HL-60/S4 (cell line): ENCODE results near the gene CYTH4.

ENCODE experiments used
- in situ Hi-C: fragments of 300-500 bp; cut with MboI; formaldehyde crosslinking; loops from 2 replicates; pipeline ENCODE4 v1.14.3; 2022; ENCODE audit warnings: low sequenced_read_pairs

CYTH4 gene

GRCh38 chr22:37285937-37286336 is 3.6 kb downstream of the CYTH4 start:
- in situ Hi-C loops: no loop called here

DNA sequence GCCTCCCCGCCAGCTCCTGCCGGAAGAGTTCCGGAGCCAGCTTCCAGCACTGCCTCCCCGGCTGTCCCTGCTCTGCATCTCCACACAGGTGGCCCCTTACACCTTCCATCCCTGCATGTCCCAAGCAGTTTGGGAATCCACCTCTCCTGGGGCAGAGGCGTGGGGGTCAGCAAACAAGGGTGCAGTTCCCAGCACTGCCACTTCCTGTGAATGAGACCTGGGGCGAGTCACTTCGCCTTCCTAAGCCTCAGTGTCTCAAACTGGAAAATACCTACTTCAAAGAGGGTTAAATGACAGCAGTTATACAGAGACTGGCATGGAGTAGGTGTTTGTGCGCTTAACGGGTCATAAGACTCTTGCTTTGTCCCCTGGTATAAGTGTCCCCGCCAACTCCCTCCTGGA is 5.2 kb downstream of the CYTH4 start:
- in situ Hi-C loops: no loop called here

GRCh38 chr22:37288521-37288920 is 6.2 kb downstream of the CYTH4 start:
- in situ Hi-C loops: no loop called here

GRCh38 chr22:37289156-37289735 is 6.9 kb downstream of the CYTH4 start:
- in situ Hi-C loops: no loop called here

DNA sequence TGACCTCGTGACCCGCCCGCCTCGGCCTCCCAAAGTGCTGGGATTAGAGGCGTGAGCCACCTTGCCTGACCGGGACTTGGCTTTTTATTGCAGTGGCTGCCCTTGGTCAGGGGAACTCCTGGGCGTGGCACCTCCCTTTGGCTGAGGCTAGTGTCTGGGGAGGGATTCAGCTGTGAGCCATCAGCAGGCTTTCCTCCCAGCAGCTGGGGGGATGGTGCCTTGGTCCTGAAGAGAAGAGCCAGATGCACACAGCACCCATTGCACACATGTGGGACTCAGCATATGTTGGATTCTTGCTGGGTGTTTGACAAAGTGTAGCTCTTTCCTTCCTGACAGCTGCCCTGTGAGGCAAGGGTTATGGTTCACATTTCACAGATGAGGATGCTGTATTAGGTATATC is 8.4 kb downstream of the CYTH4 start:
- in situ Hi-C loops: no loop called here

GRCh38 chr22:37291559-37292298 is 9.4 kb downstream of the CYTH4 start:
- in situ Hi-C loops: no loop called here

- in situ Hi-C loops: no loop called here
These were observed 10.3 kb downstream of the CYTH4 start for GRCh38 chr22:37292641-37293040.

DNA sequence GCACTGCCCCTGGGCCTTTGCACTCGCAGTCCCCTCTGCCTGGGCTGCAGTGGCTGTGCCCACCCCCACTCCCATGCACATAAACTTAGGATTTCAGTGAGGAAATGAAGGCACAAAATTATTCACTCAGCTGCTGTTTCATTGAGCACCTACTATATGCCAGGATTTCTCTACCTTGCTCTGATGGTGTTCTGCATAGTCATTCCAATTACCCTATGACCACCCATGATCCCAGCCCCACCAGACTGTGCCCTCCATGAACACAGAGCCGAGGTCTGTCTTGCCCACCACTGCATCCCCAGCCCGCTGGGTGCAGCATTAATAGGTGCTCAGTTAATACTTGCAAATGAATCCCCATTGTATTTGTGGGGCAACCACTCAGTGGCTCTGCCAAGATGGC is 10.9 kb downstream of the CYTH4 start:
- in situ Hi-C loops: no loop called here

DNA sequence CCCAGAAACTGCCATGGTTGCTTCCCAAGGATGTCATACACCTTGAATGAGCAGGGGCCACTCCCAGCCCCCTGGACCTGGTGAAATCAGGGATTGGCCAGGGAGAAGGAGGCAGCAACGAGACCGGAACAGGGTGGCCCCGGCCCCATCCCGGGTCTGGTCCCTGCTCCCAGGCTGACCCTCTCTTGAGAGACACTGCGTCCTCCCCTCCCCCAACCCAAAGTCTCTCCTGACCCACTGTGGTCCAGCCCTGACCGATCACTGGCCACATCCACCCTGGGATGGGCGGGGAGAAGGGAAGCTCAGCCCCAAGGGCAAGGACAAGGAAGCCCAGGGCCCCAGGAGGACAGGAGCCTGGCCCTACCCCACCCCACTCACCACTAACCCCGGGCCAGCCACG is 12.4 kb downstream of the CYTH4 start:
- in situ Hi-C loops: no loop called here

DNA sequence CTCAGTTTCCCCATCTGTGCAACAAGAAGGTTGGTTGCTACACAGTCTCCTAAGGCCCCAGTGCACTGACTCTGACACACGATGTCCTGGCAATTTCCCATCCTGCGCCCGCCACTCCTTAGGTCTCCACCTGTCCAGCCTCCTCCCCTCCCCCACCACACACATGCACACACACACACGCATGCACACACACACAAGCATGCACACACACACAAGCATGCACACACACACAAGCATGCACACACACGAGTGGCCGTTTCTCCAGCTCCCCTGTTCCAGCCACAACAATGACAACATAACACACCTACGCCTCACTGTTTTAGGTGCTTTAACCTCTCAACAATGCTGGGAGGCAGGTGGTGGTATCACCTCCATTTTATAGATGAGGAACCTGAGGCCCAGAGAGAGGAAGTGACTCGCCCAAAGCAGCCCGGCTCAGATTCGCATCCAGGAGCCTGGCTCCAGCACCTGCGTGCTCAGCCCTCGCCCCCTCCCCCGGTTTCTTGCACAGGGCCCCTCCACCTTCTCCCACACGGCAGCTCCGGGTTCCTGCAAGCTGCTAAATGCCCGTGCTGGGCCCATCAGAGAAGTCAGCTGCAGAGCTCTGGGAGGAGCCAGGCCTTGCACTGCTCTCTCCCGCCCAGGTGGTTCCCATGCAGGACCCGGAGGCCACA is 13.0 kb downstream of the CYTH4 start:
- in situ Hi-C loops: no loop called here

GRCh38 chr22:37295946-37296345 is 13.6 kb downstream of the CYTH4 start:
- in situ Hi-C loops: no loop called here

DNA sequence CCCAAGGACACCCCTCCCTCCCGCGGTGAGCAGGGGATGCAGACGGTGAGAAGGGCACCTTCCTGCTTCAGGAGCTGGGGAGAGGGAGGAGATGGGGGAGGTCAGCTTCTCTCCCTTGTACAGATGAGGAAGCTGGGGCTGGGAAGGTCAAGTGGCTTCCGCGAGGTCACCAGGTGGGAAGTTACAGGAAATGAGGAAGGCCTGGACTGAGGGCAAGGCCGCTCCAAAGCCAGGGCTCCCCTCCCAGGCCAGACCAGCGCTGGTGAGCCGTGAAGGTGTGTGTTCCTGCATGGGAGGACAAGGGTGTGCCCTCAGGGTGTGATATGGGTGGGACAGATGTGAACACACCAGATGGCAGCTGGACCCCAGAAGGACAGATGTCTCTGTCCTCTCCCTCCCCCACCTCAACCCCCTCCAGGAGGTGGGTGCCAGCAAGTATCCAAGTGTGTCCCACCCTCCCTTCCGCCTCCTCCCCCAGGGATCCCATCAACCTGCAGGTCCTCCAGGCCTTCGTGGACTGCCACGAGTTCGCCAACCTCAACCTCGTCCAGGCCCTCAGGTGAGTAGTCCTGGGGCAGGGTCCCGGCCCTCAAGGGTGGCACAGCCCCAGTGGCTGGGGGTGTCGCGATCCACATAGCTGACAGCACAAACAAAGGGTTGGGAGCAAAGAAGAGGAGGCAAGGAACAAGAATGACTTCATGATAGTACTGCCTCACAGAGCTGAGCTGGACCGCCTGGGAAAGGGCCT is 16.6 kb downstream of the CYTH4 start:
- in situ Hi-C loops: no loop called here

DNA sequence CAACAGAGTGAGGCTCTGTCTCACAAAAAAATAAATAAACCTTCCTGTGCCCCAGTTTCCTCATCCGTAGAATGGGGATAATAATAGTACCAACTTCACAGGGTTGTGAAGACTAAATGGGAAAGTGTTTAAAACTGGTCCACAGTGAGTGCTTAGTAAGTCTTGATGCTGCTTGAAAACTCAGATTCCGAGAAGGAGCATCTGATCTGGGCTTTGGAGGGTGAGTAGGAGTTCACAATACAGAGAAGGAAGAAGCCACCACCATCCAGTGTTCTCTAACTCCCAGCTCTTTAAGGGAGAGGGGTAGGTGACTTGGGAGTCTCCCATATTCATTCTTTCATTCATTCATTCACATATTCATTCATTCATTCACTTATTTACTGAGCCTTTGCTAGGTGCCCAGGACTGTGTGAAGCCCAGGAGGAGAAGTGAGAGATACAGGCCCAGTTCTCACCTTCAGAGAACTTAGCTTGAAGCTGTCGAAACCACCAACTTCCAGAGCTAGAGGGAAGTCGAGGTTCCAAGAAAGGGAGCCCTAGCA is 17.7 kb downstream of the CYTH4 start:
- in situ Hi-C loops: no loop called here

DNA sequence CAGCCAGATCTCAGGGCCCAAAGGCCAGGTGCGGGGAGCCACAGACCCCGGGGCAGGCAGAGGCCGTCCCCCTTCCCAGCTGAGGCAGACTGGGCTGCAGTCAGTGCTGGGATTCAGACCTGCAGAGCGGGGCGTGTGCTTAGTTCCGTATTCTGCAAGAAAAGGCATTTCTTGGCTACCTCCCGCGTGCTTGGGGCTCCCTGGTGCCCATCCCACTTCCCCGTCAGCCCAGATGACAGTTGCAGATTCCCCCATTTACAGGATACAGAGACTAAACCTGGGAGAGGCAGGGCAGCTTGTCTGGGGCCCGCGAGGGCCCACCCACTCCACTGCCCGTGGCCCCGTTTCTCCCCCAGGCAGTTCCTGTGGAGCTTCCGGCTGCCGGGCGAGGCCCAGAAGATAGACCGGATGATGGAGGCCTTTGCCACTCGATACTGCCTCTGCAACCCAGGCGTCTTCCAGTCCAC is 18.3 kb downstream of the CYTH4 start:
- in situ Hi-C loops: no loop called here

DNA sequence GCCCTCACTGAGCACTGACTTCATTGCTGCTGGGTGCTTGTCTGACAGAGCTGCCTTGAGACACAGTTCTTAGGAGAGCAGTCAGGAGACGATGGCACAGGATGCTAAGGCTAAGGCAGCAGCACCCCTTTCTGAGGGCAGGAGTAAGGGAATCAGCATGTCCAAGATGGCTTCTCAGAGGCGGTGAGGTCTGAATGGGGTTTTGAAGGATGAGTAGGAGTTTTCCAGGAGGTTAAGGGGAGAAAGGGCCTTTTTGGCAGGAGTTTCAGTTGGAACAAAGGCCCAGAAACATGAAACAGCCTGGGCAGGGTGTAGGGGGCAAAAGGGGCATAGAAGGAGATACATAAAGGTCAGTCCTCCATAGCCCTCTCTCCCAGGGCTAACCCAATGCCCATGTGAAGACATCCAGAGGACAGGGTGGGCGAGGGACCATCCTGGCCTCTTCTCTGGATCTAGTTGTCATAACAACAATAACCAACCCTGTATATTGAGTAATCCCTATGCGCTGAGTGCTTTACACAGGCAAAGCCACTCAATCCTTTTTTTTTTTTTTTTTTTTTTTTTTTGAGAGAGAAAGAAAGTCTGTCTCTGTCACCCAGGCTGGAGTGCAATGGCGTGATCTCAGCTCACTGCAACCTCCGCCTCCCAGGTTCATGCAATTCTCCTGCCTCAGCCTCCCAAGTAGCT is 19.0 kb downstream of the CYTH4 start:
- in situ Hi-C loops: no loop called here

GRCh38 chr22:37302674-37303555 is 20.6 kb downstream of the CYTH4 start:
- in situ Hi-C loops: no loop called here

DNA sequence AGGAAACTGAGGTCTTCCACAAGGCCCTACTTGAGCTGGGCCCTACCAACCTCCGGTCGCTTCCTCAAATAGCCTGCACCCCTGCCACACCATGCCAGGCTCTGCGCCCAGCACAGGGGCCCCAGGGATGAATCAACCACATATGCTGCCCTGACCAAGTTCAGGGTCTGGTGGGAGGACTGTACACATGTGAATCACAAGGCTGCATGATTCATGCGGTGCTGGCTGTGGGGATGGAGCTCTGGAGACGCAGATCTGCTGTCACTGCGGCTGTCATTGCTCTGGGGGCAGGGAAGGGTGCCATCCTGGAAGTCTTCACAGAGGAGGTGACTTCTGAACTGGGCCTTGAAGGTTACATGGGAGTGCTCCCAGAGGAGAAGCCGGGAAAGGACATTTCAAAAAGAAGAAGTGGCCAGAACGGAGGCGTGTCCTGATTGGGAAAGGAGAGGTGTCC is 21.5 kb downstream of the CYTH4 start:
- in situ Hi-C loops: no loop called here

GRCh38 chr22:37304595-37305343 is 22.5 kb downstream of the CYTH4 start:
- in situ Hi-C loops: no loop called here

DNA sequence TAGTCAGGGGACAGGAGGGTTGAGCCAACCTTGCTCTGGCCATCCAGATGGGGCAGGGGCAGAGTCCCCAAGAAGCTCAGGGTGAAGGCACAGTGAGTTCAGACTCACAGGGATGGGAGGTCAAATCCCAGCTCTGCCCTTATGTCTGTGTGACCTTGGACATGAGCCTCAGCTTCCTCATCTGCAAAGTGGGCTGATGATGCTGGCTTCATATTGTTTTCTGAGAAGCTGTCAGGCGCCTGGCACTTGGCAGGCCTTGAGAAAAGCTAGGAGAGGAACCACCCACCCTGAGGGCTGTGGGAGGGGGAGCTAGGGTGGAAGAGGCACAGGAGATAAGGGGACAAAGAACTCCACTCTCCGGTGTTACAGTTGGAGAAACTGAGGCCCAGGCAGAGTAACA is 23.6 kb downstream of the CYTH4 start:
- in situ Hi-C loops: no loop called here
